KG1 (cell line): ENCODE data around the gene PAK1.
A peak's percentile ranks its signal among the peaks of the same experiment; 100 is the strongest.

ENCODE experiments used
- DNase-seq: peaks from one replicate; lab custom pipeline; 2025; lab: John Stamatoyannopoulos, UW

PAK1 gene

GRCh38 chr11:77435972-77436371 is 37.9 kb downstream of the PAK1 start:
- DNase-seq, result no peak

- no peak for DNase-seq
These were observed 42.1 kb downstream of the PAK1 start for GRCh38 chr11:77431813-77432212.

GRCh38 chr11:77428598-77428997 is 45.3 kb downstream of the PAK1 start:
- DNase-seq, result no peak

- no peak for DNase-seq
These were observed 48.5 kb downstream of the PAK1 start for GRCh38 chr11:77425346-77425745.

- no peak for DNase-seq
These were observed 49.2 kb downstream of the PAK1 start for GRCh38 chr11:77424644-77425043.

- no peak for DNase-seq
These were observed 50.3 kb downstream of the PAK1 start for GRCh38 chr11:77423624-77424023.

- DNase-seq, result no peak
These were observed 51.2 kb downstream of the PAK1 start for GRCh38 chr11:77422687-77423086.

- no peak for DNase-seq
These were observed 52.7 kb downstream of the PAK1 start for GRCh38 chr11:77421041-77421723.

- no peak for DNase-seq
These were observed 54.8 kb downstream of the PAK1 start for GRCh38 chr11:77418971-77419597.

GRCh38 chr11:77418155-77418970 is 55.5 kb downstream of the PAK1 start:
- DNase-seq, result peak; percentile 39

- no peak for DNase-seq
These were observed 57.5 kb downstream of the PAK1 start for GRCh38 chr11:77416357-77416756.

- DNase-seq, result no peak
These were observed 59.9 kb downstream of the PAK1 start for GRCh38 chr11:77413850-77414460.

- DNase-seq, result no peak
These were observed 61.1 kb downstream of the PAK1 start for GRCh38 chr11:77412814-77413213.

- peak; percentile 89 for DNase-seq
These were observed 62.0 kb downstream of the PAK1 start for GRCh38 chr11:77411717-77412441.

GRCh38 chr11:77411137-77411707 is 62.7 kb downstream of the PAK1 start:
- DNase-seq, result peak; percentile 63

GRCh38 chr11:77410076-77410827 is 63.6 kb downstream of the PAK1 start:
- DNase-seq, result no peak

GRCh38 chr11:77409046-77409445 is 64.8 kb downstream of the PAK1 start:
- DNase-seq, result no peak

- peak; percentile 29 for DNase-seq
These were observed 66.3 kb downstream of the PAK1 start for GRCh38 chr11:77407613-77408012.

GRCh38 chr11:77406396-77406795 is 67.5 kb downstream of the PAK1 start:
- no peak for DNase-seq

GRCh38 chr11:77403211-77403610 is 70.7 kb downstream of the PAK1 start:
- no peak for DNase-seq

- DNase-seq, result no peak
These were observed 71.7 kb downstream of the PAK1 start for GRCh38 chr11:77402218-77402556.
